K562 (cell line): Measurements from ENCODE around the gene CMBL. TPM values are rescaled to one million over a fixed set of nuclear protein-coding genes. Genes with fewer than 3 reads are reported as not detected.

Experiments used
- BCOR ChIP-seq: fragments of 450-650 bp; IDR thresholded peaks from 2 replicates; pipeline ENCODE4 v1.6.1; 2016
- CBX1 ChIP-seq: sonication (generic); IDR thresholded peaks from 2 replicates; pipeline ENCODE4 v1.6.1; 2016; ENCODE audit warnings: antibody characterized with exemption, low read depth, mild to moderate bottlenecking
- CHCHD3 ChIP-seq: fragments of 250-450 bp; sonication (Bioruptor Pico); IDR thresholded peaks from 2 replicates; pipeline ENCODE4 v2.1.2; 2022; ENCODE audit warnings: mild to moderate bottlenecking
- CHD1 ChIP-seq: fragments of 200-600 bp; sonication (generic); IDR thresholded peaks from one replicate; pipeline ENCODE4 v1.6.1; 2012; ENCODE audit warnings: mild to moderate bottlenecking, moderate library complexity, low read length, inconsistent platforms
- CTBP1 ChIP-seq: fragments of 450-650 bp; IDR thresholded peaks from 2 replicates; pipeline ENCODE4 v1.6.1; 2016; ENCODE audit warnings: borderline replicate concordance
- HDGF ChIP-seq: fragments of 450-650 bp; IDR thresholded peaks from 2 replicates; pipeline ENCODE4 v1.6.1; 2016
- ILK ChIP-seq: fragments of 450-650 bp; IDR thresholded peaks from 2 replicates; pipeline ENCODE4 v1.6.1; 2016; ENCODE audit warnings: missing genetic modification characterization, low read depth, mild to moderate bottlenecking, missing compliant biosample characterization, moderate library complexity, borderline replicate concordance
- JUND ChIP-seq, 2 experiments: IDR thresholded peaks; 2 replicates in 1 of 2; 3 replicates in 1 of 2; pipeline ENCODE4 v1.6.1; 2011; ENCODE audit warnings: borderline replicate concordance in 2 of 2, low read depth in 2 of 2, low read length in 2 of 2, improper control_type of control experiment in 1 of 2, missing biosample characterization in 1 of 2, missing genetic modification characterization in 1 of 2, missing genetic modification reagents in 1 of 2
- MIER1 ChIP-seq: fragments of 450-650 bp; IDR thresholded peaks from 2 replicates; pipeline ENCODE4 v1.6.1; 2016; ENCODE audit warnings: antibody characterized with exemption, mild to moderate bottlenecking, low read depth
- RBM25 ChIP-seq: fragments of 200-400 bp; formaldehyde crosslinking; IDR thresholded peaks from 2 replicates; pipeline ENCODE4 v1.6.1; 2018; ENCODE audit warnings: low read length, low read depth, moderate library complexity; ENCODE audit not compliant: severe bottlenecking
- RCOR1 ChIP-seq, 2 experiments: IDR thresholded peaks; 2 replicates each; pipeline ENCODE4 v1.6.1; 2012; ENCODE audit warnings: low read depth in 2 of 2, low read length in 2 of 2, borderline replicate concordance in 1 of 2, improper control_type of control experiment in 1 of 2
- RNF2 ChIP-seq: sonication (generic); IDR thresholded peaks from 2 replicates; pipeline ENCODE4 v1.6.1; 2016
- ZNF583 ChIP-seq: fragments of 250-450 bp; sonication (Bioruptor Pico); IDR thresholded peaks from 2 replicates; pipeline ENCODE4 v1.4.0; 2020
- ZNF785 ChIP-seq: fragments of 250-450 bp; sonication (Bioruptor Pico); IDR thresholded peaks from 2 replicates; pipeline ENCODE4 v1.4.0; 2020; ENCODE audit warnings: mild to moderate bottlenecking
- polyA plus RNA-seq, 8 experiments: library from polyadenylated mRNA; depleted of rRNA in 4 of 8; stranded (reverse) in 5 of 8; unstranded in 3 of 8; fragments of >200 nt; fragmentation: Nextera tagmentation in 2 of 8; fragmentation: Illumina TruSeq in 1 of 8; extraction: Ambion mirVana in 2 of 8; extraction: Trizol in 1 of 8; gene quantifications; 2 replicates each; pipeline versions ENCODE4 v1.2.1 to v1.2.3, GENCODE V29; 2011 to 2014; ENCODE audit warnings: inconsistent platforms in 1 of 8, missing spikeins in 1 of 8
- total RNA-seq, 7 experiments: library from RNA; depleted of rRNA in 6 of 7; stranded (reverse); fragments of >200 nt in 6 of 7; fragmentation: Illumina TruSeq in 2 of 7; extraction: Trizol in 2 of 7; gene quantifications; 2 replicates each; pipeline versions ENCODE4 v1.2.1 to v1.2.3, GENCODE V29; 2011 to 2021; ENCODE audit warnings: low replicate concordance in 1 of 7
- TF ChIP-seq, protein P1 (sequence below): fragments of 200-800 bp; sonication (Bioruptor generic); IDR thresholded peaks from 2 replicates; pipeline ENCODE4 v1.6.1; 2017; ENCODE audit warnings: missing genetic modification characterization, missing compliant biosample characterization
- TF ChIP-seq, protein P2 (sequence below): fragments of 450-650 bp; IDR thresholded peaks from 2 replicates; pipeline ENCODE4 v1.6.1; 2016; ENCODE audit warnings: missing biosample characterization, missing genetic modification characterization
- TF ChIP-seq, protein P3 (sequence below): fragments of 450-650 bp; IDR thresholded peaks from 2 replicates; pipeline ENCODE4 v1.6.1; 2018; ENCODE audit not compliant: partially characterized antibody
- TF ChIP-seq, protein P4 (sequence below), 2 experiments: fragments of 450-650 bp in 1 of 2; sonication (generic) in 1 of 2; formaldehyde crosslinking in 1 of 2; IDR thresholded peaks in 1 of 2; conservative IDR thresholded peaks in 1 of 2; 2 replicates each; pipeline versions ENCODE4 v1.6.1 to v1.8.1; 2016 to 2023; ENCODE audit warnings: mild to moderate bottlenecking in 2 of 2, moderate library complexity in 2 of 2, inconsistent platforms in 1 of 2, missing genetic modification reagents in 1 of 2
- TF ChIP-seq, protein P5 (sequence below): fragments of 250-450 bp; sonication (Bioruptor Pico); IDR thresholded peaks from 2 replicates; pipeline ENCODE4 v1.8.0; 2021; ENCODE audit warnings: borderline replicate concordance, mild to moderate bottlenecking, moderate library complexity; ENCODE audit not compliant: poor library complexity, severe bottlenecking

The CMBL gene
- total and polyA plus RNA-seq, 9 of the 15 experiments (the other 6 are each of a cell fraction or from before 2014, with no cell fraction given), result 22.6 to 192 (median 71.1) TPM

DNA sequence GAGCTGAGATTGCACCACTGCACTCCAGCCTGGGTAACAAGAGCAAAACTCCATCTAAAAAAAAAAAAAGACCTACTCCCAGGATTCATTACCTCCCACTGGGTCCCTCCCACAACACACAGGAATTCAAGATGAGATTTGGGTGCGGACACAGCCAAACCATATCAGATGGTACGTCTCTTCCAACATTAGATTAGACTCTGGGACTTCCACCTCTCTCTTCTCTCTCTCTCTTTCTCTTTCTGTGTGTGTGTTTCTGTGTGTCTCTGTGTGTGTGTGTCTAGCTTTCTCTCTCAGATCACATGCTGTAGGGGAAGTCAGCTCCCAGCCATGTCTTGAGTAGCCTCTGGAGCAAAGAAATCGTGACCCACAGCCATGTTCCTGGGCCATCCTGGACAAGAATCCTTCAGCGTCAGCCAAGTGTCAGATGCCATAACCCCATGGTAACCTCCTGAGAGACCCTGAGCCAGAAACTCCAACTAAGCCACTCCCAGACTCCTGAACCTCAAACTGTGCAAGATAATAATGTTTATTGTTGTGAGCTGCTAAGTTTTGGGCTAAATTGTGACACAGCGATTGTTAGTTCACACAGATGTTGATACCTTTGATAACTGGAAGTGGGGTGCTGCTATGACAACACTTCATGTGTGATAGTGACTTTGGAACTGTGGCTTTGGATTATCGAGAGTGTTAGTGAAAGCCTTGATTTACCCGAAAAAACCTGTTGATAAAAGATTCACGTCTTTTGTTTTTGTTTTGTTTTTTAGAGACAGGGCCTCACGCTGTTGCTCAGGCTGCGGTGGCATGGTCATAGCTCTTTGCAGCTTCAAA is 4.1 kb upstream of the CMBL start (continued):
- TF ChIP-seq, protein P1, sequence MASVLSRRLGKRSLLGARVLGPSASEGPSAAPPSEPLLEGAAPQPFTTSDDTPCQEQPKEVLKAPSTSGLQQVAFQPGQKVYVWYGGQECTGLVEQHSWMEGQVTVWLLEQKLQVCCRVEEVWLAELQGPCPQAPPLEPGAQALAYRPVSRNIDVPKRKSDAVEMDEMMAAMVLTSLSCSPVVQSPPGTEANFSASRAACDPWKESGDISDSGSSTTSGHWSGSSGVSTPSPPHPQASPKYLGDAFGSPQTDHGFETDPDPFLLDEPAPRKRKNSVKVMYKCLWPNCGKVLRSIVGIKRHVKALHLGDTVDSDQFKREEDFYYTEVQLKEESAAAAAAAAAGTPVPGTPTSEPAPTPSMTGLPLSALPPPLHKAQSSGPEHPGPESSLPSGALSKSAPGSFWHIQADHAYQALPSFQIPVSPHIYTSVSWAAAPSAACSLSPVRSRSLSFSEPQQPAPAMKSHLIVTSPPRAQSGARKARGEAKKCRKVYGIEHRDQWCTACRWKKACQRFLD (CRISPR knock-in tag), result peak; percentile 24; the same call in 1 of the 2 replicates
- TF ChIP-seq CHCHD3, result no peak
- TF ChIP-seq, protein P2, sequence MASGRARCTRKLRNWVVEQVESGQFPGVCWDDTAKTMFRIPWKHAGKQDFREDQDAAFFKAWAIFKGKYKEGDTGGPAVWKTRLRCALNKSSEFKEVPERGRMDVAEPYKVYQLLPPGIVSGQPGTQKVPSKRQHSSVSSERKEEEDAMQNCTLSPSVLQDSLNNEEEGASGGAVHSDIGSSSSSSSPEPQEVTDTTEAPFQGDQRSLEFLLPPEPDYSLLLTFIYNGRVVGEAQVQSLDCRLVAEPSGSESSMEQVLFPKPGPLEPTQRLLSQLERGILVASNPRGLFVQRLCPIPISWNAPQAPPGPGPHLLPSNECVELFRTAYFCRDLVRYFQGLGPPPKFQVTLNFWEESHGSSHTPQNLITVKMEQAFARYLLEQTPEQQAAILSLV, result 0 out of 2 replicates have a peak, but pooled peaks have one; percentile 11
- TF ChIP-seq HDGF, result no peak; the same call in 1 of the 2 replicates
- TF ChIP-seq, protein P3, sequence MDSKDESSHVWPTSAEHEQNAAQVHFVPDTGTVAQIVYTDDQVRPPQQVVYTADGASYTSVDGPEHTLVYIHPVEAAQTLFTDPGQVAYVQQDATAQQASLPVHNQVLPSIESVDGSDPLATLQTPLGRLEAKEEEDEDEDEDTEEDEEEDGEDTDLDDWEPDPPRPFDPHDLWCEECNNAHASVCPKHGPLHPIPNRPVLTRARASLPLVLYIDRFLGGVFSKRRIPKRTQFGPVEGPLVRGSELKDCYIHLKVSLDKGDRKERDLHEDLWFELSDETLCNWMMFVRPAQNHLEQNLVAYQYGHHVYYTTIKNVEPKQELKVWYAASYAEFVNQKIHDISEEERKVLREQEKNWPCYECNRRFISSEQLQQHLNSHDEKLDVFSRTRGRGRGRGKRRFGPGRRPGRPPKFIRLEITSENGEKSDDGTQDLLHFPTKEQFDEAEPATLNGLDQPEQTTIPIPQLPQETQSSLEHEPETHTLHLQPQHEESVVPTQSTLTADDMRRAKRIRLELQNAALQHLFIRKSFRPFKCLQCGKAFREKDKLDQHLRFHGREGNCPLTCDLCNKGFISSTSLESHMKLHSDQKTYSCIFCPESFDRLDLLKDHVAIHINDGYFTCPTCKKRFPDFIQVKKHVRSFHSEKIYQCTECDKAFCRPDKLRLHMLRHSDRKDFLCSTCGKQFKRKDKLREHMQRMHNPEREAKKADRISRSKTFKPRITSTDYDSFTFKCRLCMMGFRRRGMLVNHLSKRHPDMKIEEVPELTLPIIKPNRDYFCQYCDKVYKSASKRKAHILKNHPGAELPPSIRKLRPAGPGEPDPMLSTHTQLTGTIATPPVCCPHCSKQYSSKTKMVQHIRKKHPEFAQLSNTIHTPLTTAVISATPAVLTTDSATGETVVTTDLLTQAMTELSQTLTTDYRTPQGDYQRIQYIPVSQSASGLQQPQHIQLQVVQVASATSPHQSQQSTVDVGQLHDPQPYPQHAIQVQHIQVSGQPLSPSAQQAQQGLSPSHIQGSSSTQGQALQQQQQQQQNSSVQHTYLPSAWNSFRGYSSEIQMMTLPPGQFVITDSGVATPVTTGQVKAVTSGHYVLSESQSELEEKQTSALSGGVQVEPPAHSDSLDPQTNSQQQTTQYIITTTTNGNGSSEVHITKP, result peak; percentile 67
- peak; percentile 68; the same call in 1 of the 2 replicates for TF ChIP-seq CTBP1
- TF ChIP-seq, protein P4, sequence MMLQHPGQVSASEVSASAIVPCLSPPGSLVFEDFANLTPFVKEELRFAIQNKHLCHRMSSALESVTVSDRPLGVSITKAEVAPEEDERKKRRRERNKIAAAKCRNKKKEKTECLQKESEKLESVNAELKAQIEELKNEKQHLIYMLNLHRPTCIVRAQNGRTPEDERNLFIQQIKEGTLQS (IDR thresholded peaks at IDR 0.05), result no peak
- TF ChIP-seq, protein P4 (CRISPR knock-in tag; conservative IDR thresholded peaks at IDR 0.05), result no peak
- no peak for TF ChIP-seq BCOR
- 0 out of 2 replicates have a peak, but pooled peaks have one; percentile 21 for TF ChIP-seq RNF2
- TF ChIP-seq CBX1, result no peak
- no peak for TF ChIP-seq CHD1
- no peak for TF ChIP-seq ZNF583
- no peak for TF ChIP-seq ILK (tag)
- peak in 1 of 2 experiments; percentile 63; a peak in 2 of 4 replicates for TF ChIP-seq RCOR1 (IDR thresholded peaks at IDR 0.05; ENCODE audit: borderline replicate concordance in 1 of 2, low read depth in 2 of 2, low read length in 2 of 2)
- no peak for TF ChIP-seq ZNF785 (CRISPR knock-in tag)
- no peak for TF ChIP-seq RBM25
- TF ChIP-seq JUND (IDR thresholded peaks at IDR 0.05; ENCODE audit: borderline replicate concordance, low read depth, low read length), result peak; percentile 33; the same call in 1 of the 2 replicates
- TF ChIP-seq JUND (tag; IDR thresholded peaks at IDR 0.05; ENCODE audit: borderline replicate concordance, low read depth, low read length), result no peak
- no peak for TF ChIP-seq MIER1
- TF ChIP-seq, protein P5, sequence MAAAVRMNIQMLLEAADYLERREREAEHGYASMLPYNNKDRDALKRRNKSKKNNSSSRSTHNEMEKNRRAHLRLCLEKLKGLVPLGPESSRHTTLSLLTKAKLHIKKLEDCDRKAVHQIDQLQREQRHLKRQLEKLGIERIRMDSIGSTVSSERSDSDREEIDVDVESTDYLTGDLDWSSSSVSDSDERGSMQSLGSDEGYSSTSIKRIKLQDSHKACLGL (CRISPR knock-in tag), result no peak
